IMR-90 (cell line): ENCODE results near the gene SPATA31D1. TPM values are rescaled to one million over a fixed set of nuclear protein-coding genes. Genes with fewer than 3 reads are reported as not detected.

Source experiments
- ATAC-seq: fragments of 200-7000 bp; cut with Tn5 transposase; 2 replicates; pipeline ENCODE4 v1.9.1; 2020; ENCODE audit warnings: low read depth, mild to moderate bottlenecking, moderate library complexity
- BruUV-seq: library from RNA; stranded (reverse); fragments of 400-500 nt; replicated peaks from 2 replicates; lab custom pipeline; 2021; lab: Mats Ljungman, UMichigan
- CTCF ChIA-PET: fragments of 300-600 bp; formaldehyde crosslinking; extraction: SDS; loops from one replicate; lab custom pipeline; 2021; ENCODE audit warnings: antibody characterized with exemption; lab: Yijun Ruan, JAX
- POLR2A ChIA-PET: fragments of 300-600 bp; sonication (Branson Sonifier 250); formaldehyde crosslinking; loops from one replicate; lab custom pipeline; 2022; ENCODE audit warnings: antibody characterized with exemption; ENCODE audit not compliant: unreplicated experiment; lab: Charles Lee
- DNase-seq: peaks from one replicate; pipeline ENCODE4 v3.0.0; 2013
- H2AFZ ChIP-seq: replicated peaks from 2 replicates; pipeline ENCODE3; 2013; ENCODE audit warnings: low read length, mild to moderate bottlenecking; ENCODE audit not compliant: poor library complexity
- H2AK5ac ChIP-seq: 2 replicates; pipeline ENCODE4 v1.6.1; 2013; ENCODE audit warnings: low read depth, low read length, inconsistent platforms
- H2AK9ac ChIP-seq: replicated peaks from 2 replicates; pipeline ENCODE3; 2013; ENCODE audit warnings: mild to moderate bottlenecking, low read depth, low read length, moderate library complexity; ENCODE audit not compliant: poor library complexity
- H2BK120ac ChIP-seq: 2 replicates; pipeline ENCODE4 v1.6.1; 2013; ENCODE audit warnings: low read depth, low read length, inconsistent platforms
- H2BK15ac ChIP-seq: 3 replicates; pipeline ENCODE4 v1.6.1; 2013; ENCODE audit warnings: low read depth, low read length, inconsistent platforms
- H2BK20ac ChIP-seq: 2 replicates; pipeline ENCODE4 v1.6.1; 2013; ENCODE audit warnings: low read depth, mild to moderate bottlenecking, inconsistent platforms, low read length, moderate library complexity
- H2BK5ac ChIP-seq: 2 replicates; pipeline ENCODE4 v1.6.1; 2013; ENCODE audit warnings: mild to moderate bottlenecking, low read depth, low read length, inconsistent platforms; ENCODE audit not compliant: poor library complexity, severe bottlenecking
- H3K14ac ChIP-seq: replicated peaks from 2 replicates; pipeline ENCODE4 v1.6.1; 2013; ENCODE audit warnings: low read depth, low read length, inconsistent platforms
- H3K18ac ChIP-seq: 2 replicates; pipeline ENCODE4 v1.6.1; 2013; ENCODE audit warnings: low read depth, low read length, control low read depth
- H3K23ac ChIP-seq: 2 replicates; pipeline ENCODE4 v1.6.1; 2013; ENCODE audit warnings: low read depth, low read length, inconsistent platforms
- H3K27ac ChIP-seq: 2 replicates; pipeline ENCODE4 v1.5.1; 2013; ENCODE audit warnings: mild to moderate bottlenecking, control low read depth, low read length; ENCODE audit not compliant: insufficient read depth
- H3K27me3 ChIP-seq: 2 replicates; pipeline ENCODE4 v1.6.1; 2013; ENCODE audit warnings: low read length; ENCODE audit not compliant: control insufficient read depth, insufficient read depth
- H3K36me3 ChIP-seq: 2 replicates; pipeline ENCODE4 v1.6.1; 2013; ENCODE audit warnings: low read length, mixed read lengths; ENCODE audit not compliant: control insufficient read depth, insufficient read depth
- H3K4ac ChIP-seq: 2 replicates; pipeline ENCODE4 v1.6.1; 2013; ENCODE audit warnings: low read depth, low read length, inconsistent platforms
- H3K4me1 ChIP-seq: 2 replicates; pipeline ENCODE4 v1.6.1; 2013; ENCODE audit warnings: low read length, mixed read lengths; ENCODE audit not compliant: control insufficient read depth, insufficient read depth
- H3K4me2 ChIP-seq: 2 replicates; pipeline ENCODE4 v1.6.1; 2013; ENCODE audit warnings: low read depth, mild to moderate bottlenecking, control low read depth, low read length, moderate library complexity
- H3K4me3 ChIP-seq: 2 replicates; pipeline ENCODE4 v1.5.1; 2013; ENCODE audit warnings: low read depth, mild to moderate bottlenecking, control low read depth, low read length, moderate library complexity; ENCODE audit not compliant: insufficient read depth
- H3K56ac ChIP-seq: 2 replicates; pipeline ENCODE4 v1.6.1; 2013; ENCODE audit warnings: low read length, inconsistent platforms; ENCODE audit not compliant: insufficient read depth; ENCODE audit errors: extremely low read depth
- H3K79me1 ChIP-seq, 2 experiments: 2 replicates each; pipeline ENCODE4 v1.6.1; 2013; ENCODE audit warnings: low read length in 2 of 2, inconsistent platforms in 1 of 2, low read depth in 1 of 2
- H3K9ac ChIP-seq: 2 replicates; pipeline ENCODE4 v1.6.1; 2013; ENCODE audit warnings: low read depth, low read length, control low read depth
- H3K9me1 ChIP-seq: 2 replicates; pipeline ENCODE4 v1.6.1; 2013; ENCODE audit warnings: low read length, inconsistent platforms; ENCODE audit not compliant: insufficient read depth
- H3K9me3 ChIP-seq: 2 replicates; pipeline ENCODE4 v1.6.1; 2013; ENCODE audit warnings: low read length; ENCODE audit not compliant: control insufficient read depth, insufficient read depth
- H4K20me1 ChIP-seq: 2 replicates; pipeline ENCODE4 v1.6.1; 2013; ENCODE audit warnings: low read length, inconsistent platforms; ENCODE audit not compliant: insufficient read depth
- H4K5ac ChIP-seq: 2 replicates; pipeline ENCODE4 v1.6.1; 2013; ENCODE audit warnings: mild to moderate bottlenecking, low read depth, low read length, control low read depth
- H4K8ac ChIP-seq, 2 experiments: 2 replicates each; pipeline ENCODE4 v1.6.1; 2013; ENCODE audit warnings: low read depth in 2 of 2, low read length in 2 of 2, control low read depth in 1 of 2, inconsistent platforms in 1 of 2
- H4K91ac ChIP-seq: 2 replicates; pipeline ENCODE4 v1.6.1; 2013; ENCODE audit warnings: low read depth, low read length, inconsistent platforms; ENCODE audit not compliant: insufficient read depth
- MXI1 ChIP-seq: IDR thresholded peaks from 2 replicates; pipeline ENCODE4 v1.6.1; 2012; ENCODE audit warnings: low read depth, mild to moderate bottlenecking, low read length, moderate library complexity, borderline replicate concordance
- WGBS, 2 experiments: methylation state at CpG; one replicate each; pipeline versions ENCODE4 v1.1.5 to v1.1.7; 2013; ENCODE audit warnings: missing lambda C conversion rate in 2 of 2; ENCODE audit not compliant: insufficient read length in 1 of 2; ENCODE audit errors: extremely low coverage in 2 of 2; 5-methylcytosine and 5-hydroxymethylcytosine counted together
- dilution Hi-C: fragments of 300-500 bp; cut with HindIII; formaldehyde crosslinking; loops from one replicate; pipeline ENCODE4 v1.14.3; 2018; ENCODE audit warnings: low sequenced_read_pairs; ENCODE audit not compliant: unreplicated experiment
- in situ Hi-C: fragments of 300-500 bp; cut with MboI; formaldehyde crosslinking; loops from 3 replicates; pipeline ENCODE4 v1.14.3; 2019; ENCODE audit warnings: low sequenced_read_pairs, inconsistent platforms, mixed read lengths
- intact Hi-C: fragments of 100-400 bp; cut with micrococcal nuclease; formaldehyde crosslinking; loops from 2 replicates; pipeline ENCODE4 v1.10.0; 2022
- polyA plus RNA-seq, 3 experiments: library from polyadenylated mRNA; depleted of rRNA; stranded (reverse); fragments of >200 nt; gene quantifications; 2 replicates each; pipeline ENCODE4 v1.2.3, GENCODE V29; 2012; ENCODE audit warnings: low replicate concordance in 1 of 3
- total RNA-seq: library from RNA; depleted of rRNA; stranded (reverse); fragments of >200 nt; gene quantifications from 2 replicates; pipeline ENCODE4 v1.2.3, GENCODE V29; 2012
- TF ChIP-seq, protein P1 (sequence below): fragments of 150-350 bp; IDR thresholded peaks from 2 replicates; pipeline ENCODE4 v1.6.1; 2017; ENCODE audit warnings: mild to moderate bottlenecking, antibody characterized with exemption, low read length, low read depth

SPATA31D1 gene
- total and polyA plus RNA-seq, 2 of the 4 experiments (the other 2 are of a cell fraction) = not detected

DNA sequence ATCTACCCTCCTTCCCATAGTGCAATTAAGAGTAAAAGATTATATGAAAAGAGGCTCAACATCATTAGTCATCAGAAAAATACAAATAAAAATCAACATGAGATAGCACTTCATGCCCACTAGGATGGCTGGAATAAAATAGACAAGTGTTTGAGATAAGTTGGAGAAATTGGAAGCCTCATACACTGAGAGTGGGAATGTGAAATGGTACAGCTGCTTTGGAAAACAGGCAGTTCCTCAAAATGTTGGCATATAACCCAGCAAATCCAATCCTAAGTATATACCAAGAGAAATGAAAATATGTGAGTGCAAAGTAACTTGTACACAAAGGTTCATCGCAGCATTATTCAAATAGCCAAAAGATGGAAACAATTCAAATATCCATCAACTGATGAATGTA lies 35.5 kb upstream of the SPATA31D1 start:
- no peak overlapping the region for H4K8ac ChIP-seq
- ChIA-PET CTCF (no interaction called here), POLR2A (no interaction called here)
- DNase-seq (no peak), ATAC-seq (no peak)
- no peak overlapping the region for H2BK15ac ChIP-seq
- no peaks in the 10 kb centered on the region for H3K4me1 ChIP-seq
- H3K4me3 ChIP-seq = no peak overlapping the region
- no peaks in the 10 kb centered on the region for H4K20me1 ChIP-seq
- TF ChIP-seq, protein P1, sequence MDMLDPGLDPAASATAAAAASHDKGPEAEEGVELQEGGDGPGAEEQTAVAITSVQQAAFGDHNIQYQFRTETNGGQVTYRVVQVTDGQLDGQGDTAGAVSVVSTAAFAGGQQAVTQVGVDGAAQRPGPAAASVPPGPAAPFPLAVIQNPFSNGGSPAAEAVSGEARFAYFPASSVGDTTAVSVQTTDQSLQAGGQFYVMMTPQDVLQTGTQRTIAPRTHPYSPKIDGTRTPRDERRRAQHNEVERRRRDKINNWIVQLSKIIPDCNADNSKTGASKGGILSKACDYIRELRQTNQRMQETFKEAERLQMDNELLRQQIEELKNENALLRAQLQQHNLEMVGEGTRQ = no peak
- TF ChIP-seq MXI1 = no peak
- no peak overlapping the region for H2AK5ac ChIP-seq
- intact Hi-C loops = no loop called here
- H2BK5ac ChIP-seq = no peak overlapping the region
- H2AFZ ChIP-seq = no peak overlapping the region
- WGBS, 2 experiments = no CpG with 5 or more reads among the region's 1 CpG
- in situ Hi-C loops = no loop called here
- H3K9ac ChIP-seq = no peak overlapping the region
- H3K79me1 ChIP-seq = no peaks in the 10 kb centered on the region
- peaks cover 7% of the 10 kb centered on the region for H3K9me3 ChIP-seq
- no peak overlapping the region for H3K4ac ChIP-seq
- no peaks in the 10 kb centered on the region for H3K9me1 ChIP-seq
- no peak overlapping the region for H2BK120ac ChIP-seq
- H3K14ac ChIP-seq = no peak overlapping the region
- no peak overlapping the region for H3K56ac ChIP-seq
- H4K91ac ChIP-seq = no peak overlapping the region
- H2AK9ac ChIP-seq = no peak overlapping the region
- H3K36me3 ChIP-seq = no peaks in the 10 kb centered on the region
- H3K23ac ChIP-seq = no peak overlapping the region
- H3K27me3 ChIP-seq = peaks cover 13% of the 10 kb centered on the region
- H3K4me2 ChIP-seq = no peak overlapping the region
- H2BK20ac ChIP-seq = no peak overlapping the region
- no peak overlapping the region for H4K5ac ChIP-seq
- H3K27ac ChIP-seq = no peak overlapping the region
- dilution Hi-C loops = no loop called here
- BruUV-seq = no TSS peak
- H3K18ac ChIP-seq = no peak overlapping the region
